Activated naive CD8-positive, alpha-beta T cell (primary cell): Measurements from ENCODE around the gene USP17L21.
"Not testable (repeated sequence)": the region's sequence is repeated elsewhere in the genome, so short reads cannot be mapped to it uniquely, and the experiment has no call there.

Experiments
- H3K27ac Mint-ChIP-seq: one replicate; pipeline ENCODE4 v1.8.0; 2021; ENCODE audit warnings: mixed read lengths
- H3K27me3 Mint-ChIP-seq: one replicate; pipeline ENCODE4 v1.8.0; 2021; ENCODE audit warnings: mixed read lengths
- H3K36me3 Mint-ChIP-seq: one replicate; pipeline ENCODE4 v1.8.0; 2021; ENCODE audit warnings: mixed read lengths
- H3K4me1 Mint-ChIP-seq: one replicate; pipeline ENCODE4 v1.8.0; 2021; ENCODE audit warnings: low read depth, mixed read lengths
- H3K4me3 Mint-ChIP-seq: one replicate; pipeline ENCODE4 v1.8.0; 2021; ENCODE audit warnings: mild to moderate bottlenecking, mixed read lengths
- H3K9me3 Mint-ChIP-seq: one replicate; pipeline ENCODE4 v1.8.0; 2021; ENCODE audit warnings: low read depth, mixed read lengths

USP17L21 gene

GRCh38 chr4:9262572-9262971 lies at the start of gene USP17L21:
Gene USP17L21, plus strand, starts transcription at chr4:9262872. Its CDS starts 0 bp downstream, at chr4:9262872.
- not testable (repeated sequence) for H3K36me3 Mint-ChIP-seq

GRCh38 chr4:9214701-9215100 lies 48.0 kb upstream of the USP17L21 start:
- not testable (repeated sequence) for H3K4me3 Mint-ChIP-seq, H3K27me3 Mint-ChIP-seq, H3K9me3 Mint-ChIP-seq, H3K36me3 Mint-ChIP-seq, H3K4me1 Mint-ChIP-seq, H3K27ac Mint-ChIP-seq

More at GRCh38 chr4:9262572-9262971, at the start of gene USP17L21:
- not testable (repeated sequence) for H3K4me1 Mint-ChIP-seq, H3K27me3 Mint-ChIP-seq, H3K4me3 Mint-ChIP-seq, H3K27ac Mint-ChIP-seq, H3K9me3 Mint-ChIP-seq

GRCh38 chr4:9215105-9215504 lies 47.6 kb upstream of the USP17L21 start, which contains the start of gene USP17L11:
Gene USP17L11, plus strand, starts transcription at chr4:9215405. Its CDS starts 0 bp downstream, at chr4:9215405.
- H3K36me3 Mint-ChIP-seq, H3K9me3 Mint-ChIP-seq, H3K4me3 Mint-ChIP-seq, H3K4me1 Mint-ChIP-seq, H3K27ac Mint-ChIP-seq, H3K27me3 Mint-ChIP-seq: not testable (repeated sequence)

GRCh38 chr4:9219852-9220251 lies 42.8 kb upstream of the USP17L21 start, which contains the start of gene USP17L12:
Gene USP17L12, plus strand, starts transcription at chr4:9220152. Its CDS starts 0 bp downstream, at chr4:9220152.
- H3K27ac Mint-ChIP-seq, H3K36me3 Mint-ChIP-seq, H3K4me3 Mint-ChIP-seq, H3K4me1 Mint-ChIP-seq, H3K9me3 Mint-ChIP-seq, H3K27me3 Mint-ChIP-seq: not testable (repeated sequence)

GRCh38 chr4:9224596-9224995 lies 38.1 kb upstream of the USP17L21 start, which contains the start of gene USP17L13:
Gene USP17L13, plus strand, starts transcription at chr4:9224896. Its CDS starts 0 bp downstream, at chr4:9224896.
- not testable (repeated sequence) for H3K4me1 Mint-ChIP-seq, H3K27me3 Mint-ChIP-seq, H3K9me3 Mint-ChIP-seq, H3K27ac Mint-ChIP-seq, H3K4me3 Mint-ChIP-seq, H3K36me3 Mint-ChIP-seq

GRCh38 chr4:9230249-9230648 lies 32.4 kb upstream of the USP17L21 start:
- H3K27me3 Mint-ChIP-seq, result not testable (repeated sequence)

GRCh38 chr4:9234085-9234484 lies 28.6 kb upstream of the USP17L21 start, which contains the start of gene USP17L15:
Gene USP17L15, plus strand, starts transcription at chr4:9234385. Its CDS starts 0 bp downstream, at chr4:9234385.
- not testable (repeated sequence) for H3K4me1 Mint-ChIP-seq, H3K4me3 Mint-ChIP-seq, H3K27ac Mint-ChIP-seq, H3K9me3 Mint-ChIP-seq, H3K27me3 Mint-ChIP-seq, H3K36me3 Mint-ChIP-seq

More at GRCh38 chr4:9230249-9230648, 32.4 kb upstream of the USP17L21 start:
- H3K4me3 Mint-ChIP-seq, H3K4me1 Mint-ChIP-seq, H3K27ac Mint-ChIP-seq, H3K36me3 Mint-ChIP-seq, H3K9me3 Mint-ChIP-seq: not testable (repeated sequence)

GRCh38 chr4:9238461-9238860 lies 24.2 kb upstream of the USP17L21 start:
- H3K9me3 Mint-ChIP-seq, H3K36me3 Mint-ChIP-seq, H3K4me3 Mint-ChIP-seq, H3K27me3 Mint-ChIP-seq, H3K27ac Mint-ChIP-seq, H3K4me1 Mint-ChIP-seq: not testable (repeated sequence)

- H3K9me3 Mint-ChIP-seq, H3K27me3 Mint-ChIP-seq, H3K36me3 Mint-ChIP-seq, H3K4me3 Mint-ChIP-seq, H3K27ac Mint-ChIP-seq, H3K4me1 Mint-ChIP-seq: not testable (repeated sequence)
These were observed 19.1 kb upstream of the USP17L21 start, which contains the start of gene USP17L17 for GRCh38 chr4:9243579-9243978. Gene USP17L17, plus strand, starts transcription at chr4:9243879. Its CDS starts 0 bp downstream, at chr4:9243879.

GRCh38 chr4:9247953-9248680 lies 14.6 kb upstream of the USP17L21 start, which contains the start of gene USP17L18:
Gene USP17L18, plus strand, starts transcription at chr4:9248630. Its CDS starts 0 bp downstream, at chr4:9248630.
- not testable (repeated sequence) for H3K4me1 Mint-ChIP-seq, H3K27me3 Mint-ChIP-seq, H3K4me3 Mint-ChIP-seq, H3K9me3 Mint-ChIP-seq, H3K36me3 Mint-ChIP-seq, H3K27ac Mint-ChIP-seq

GRCh38 chr4:9253078-9253477 lies 9.6 kb upstream of the USP17L21 start, which contains the start of gene USP17L19:
Gene USP17L19, plus strand, starts transcription at chr4:9253378. Its CDS starts 0 bp downstream, at chr4:9253378.
- not testable (repeated sequence) for H3K27me3 Mint-ChIP-seq, H3K9me3 Mint-ChIP-seq, H3K36me3 Mint-ChIP-seq, H3K4me1 Mint-ChIP-seq, H3K27ac Mint-ChIP-seq, H3K4me3 Mint-ChIP-seq

- H3K4me1 Mint-ChIP-seq, H3K9me3 Mint-ChIP-seq, H3K27ac Mint-ChIP-seq, H3K27me3 Mint-ChIP-seq, H3K4me3 Mint-ChIP-seq, H3K36me3 Mint-ChIP-seq: not testable (repeated sequence)
These were observed 4.8 kb upstream of the USP17L21 start, which contains the start of gene USP17L20 for GRCh38 chr4:9257824-9258223. Gene USP17L20, plus strand, starts transcription at chr4:9258124. Its CDS starts 0 bp downstream, at chr4:9258124.

- H3K27ac Mint-ChIP-seq, H3K36me3 Mint-ChIP-seq, H3K4me3 Mint-ChIP-seq, H3K27me3 Mint-ChIP-seq, H3K4me1 Mint-ChIP-seq, H3K9me3 Mint-ChIP-seq: not testable (repeated sequence)
These were observed 4.6 kb downstream of the USP17L21 start, which contains the start of gene USP17L22 for GRCh38 chr4:9267319-9267718. Gene USP17L22, plus strand, starts transcription at chr4:9267619. Its CDS starts 0 bp downstream, at chr4:9267619.

- not testable (repeated sequence) for H3K4me1 Mint-ChIP-seq, H3K27me3 Mint-ChIP-seq, H3K27ac Mint-ChIP-seq, H3K9me3 Mint-ChIP-seq, H3K36me3 Mint-ChIP-seq, H3K4me3 Mint-ChIP-seq
These were observed 9.0 kb downstream of the USP17L21 start for GRCh38 chr4:9271719-9272118.
